NCI-H1417 treated with DMSO at 0.1 percent for 48 hours (cell line): ENCODE measurements around the gene C16orf89.

ENCODE experiments used
- DNase-seq: peaks from one replicate; lab custom pipeline; 2025; lab: John Stamatoyannopoulos, UW

The C16orf89 gene

GRCh38 chr16:5028950-5029475, 36.7 kb downstream of the C16orf89 start:
- DNase-seq, result no peak

GRCh38 chr16:5027575-5028235, 38.1 kb downstream of the C16orf89 start:
- DNase-seq, result no peak

- DNase-seq, result no peak
Measured at GRCh38 chr16:5027086-5027485, 38.7 kb downstream of the C16orf89 start.

GRCh38 chr16:5026664-5027063, 39.1 kb downstream of the C16orf89 start:
- DNase-seq, result no peak

GRCh38 chr16:5025171-5025632, 40.6 kb downstream of the C16orf89 start:
- no peak for DNase-seq

GRCh38 chr16:5024632-5025031, 41.1 kb downstream of the C16orf89 start:
- DNase-seq, result no peak

GRCh38 chr16:5022521-5022920, 43.2 kb downstream of the C16orf89 start:
- DNase-seq, result no peak

GRCh38 chr16:5020551-5020950, 45.2 kb downstream of the C16orf89 start:
- no peak for DNase-seq

- DNase-seq, result no peak
Measured at GRCh38 chr16:5019775-5020174, 46.0 kb downstream of the C16orf89 start.

- no peak for DNase-seq
Measured at GRCh38 chr16:5018793-5019192, 47.0 kb downstream of the C16orf89 start.

GRCh38 chr16:5017678-5017969, 48.1 kb downstream of the C16orf89 start:
- DNase-seq, result no peak

- DNase-seq, result no peak
Measured at GRCh38 chr16:5016967-5017677, 48.6 kb downstream of the C16orf89 start.

- DNase-seq, result no peak
Measured at GRCh38 chr16:5015887-5016286, 49.9 kb downstream of the C16orf89 start.

GRCh38 chr16:5015351-5015750, 50.4 kb downstream of the C16orf89 start:
- DNase-seq, result no peak

- DNase-seq, result no peak
Measured at GRCh38 chr16:5012887-5013286, 52.9 kb downstream of the C16orf89 start.

GRCh38 chr16:5011637-5012036, 54.1 kb downstream of the C16orf89 start:
- no peak for DNase-seq

- DNase-seq, result no peak
Measured at GRCh38 chr16:5010576-5011329, 55.0 kb downstream of the C16orf89 start.

- DNase-seq, result no peak
Measured at GRCh38 chr16:5008311-5008731, 57.4 kb downstream of the C16orf89 start.

- no peak for DNase-seq
Measured at GRCh38 chr16:5007256-5007655, 58.5 kb downstream of the C16orf89 start.

GRCh38 chr16:5006348-5007193, 59.2 kb downstream of the C16orf89 start:
- DNase-seq, result no peak

GRCh38 chr16:5005916-5006315, 59.8 kb downstream of the C16orf89 start:
- no peak for DNase-seq

- no peak for DNase-seq
Measured at GRCh38 chr16:5004311-5004710, 61.4 kb downstream of the C16orf89 start.
